Uterus (tissue), 4 donors: ENCODE data around the gene KSR2. TPM values are rescaled to one million over a fixed set of nuclear protein-coding genes. Genes with fewer than 3 reads are reported as not detected.

Source experiments
- DNase-seq, 2 donors: peaks; one replicate each; pipeline ENCODE4 v3.0.0-alpha.2; 2019 to 2020
- H3K27ac ChIP-seq, 2 donors: fragments of 200-600 bp; sonication (generic); 1 replicate in 1 of 2; 2 replicates in 1 of 2; pipeline ENCODE4 v1.5.1; 2016 to 2018
- H3K27me3 ChIP-seq, 2 donors: fragments of 200-600 bp; sonication (generic); one replicate each; pipeline ENCODE4 v1.5.1; 2018 to 2019; ENCODE audit warnings: control low read depth in 1 of 2
- H3K36me3 ChIP-seq, 2 donors: fragments of 200-600 bp; sonication (generic); one replicate each; pipeline ENCODE4 v1.5.1; 2019; ENCODE audit warnings: control low read depth in 1 of 2
- H3K4me1 ChIP-seq, 2 donors: fragments of 200-600 bp; sonication (generic); one replicate each; pipeline ENCODE4 v1.5.1; 2018 to 2019; ENCODE audit warnings: control low read depth in 1 of 2
- H3K4me3 ChIP-seq, 2 donors: fragments of 200-600 bp; sonication (generic); 1 replicate in 1 of 2; 2 replicates in 1 of 2; pipeline ENCODE4 v1.5.1; 2018 to 2019; ENCODE audit warnings: mild to moderate bottlenecking in 1 of 2
- H3K9me3 ChIP-seq, 2 donors: fragments of 200-600 bp; sonication (generic); one replicate each; pipeline ENCODE4 v1.5.1; 2019; ENCODE audit warnings: control low read depth in 1 of 2
- POLR2A ChIP-seq, 2 donors: fragments of 450-650 bp; IDR thresholded peaks; one replicate each; pipeline ENCODE4 v1.6.1; 2016; ENCODE audit warnings: antibody characterized with exemption in 2 of 2, mild to moderate bottlenecking in 1 of 2, moderate library complexity in 1 of 2
- intact Hi-C: fragments of 100-400 bp; cut with DNase I; formaldehyde crosslinking; loops from one replicate; pipeline ENCODE4 v1.15.1; 2023; ENCODE audit warnings: low total_unique reads
- total RNA-seq, 4 donors: library from RNA; depleted of rRNA in 3 of 4; stranded (reverse); fragments of >200 nt in 3 of 4; gene quantifications; one replicate each; pipeline versions ENCODE4 v1.1.0 to v1.2.4, GENCODE V29; 2014 to 2023
- TF ChIP-seq, protein P1 (sequence below), 4 experiments: fragments of 200-600 bp in 2 of 4; fragments of 450-650 bp in 2 of 4; sonication (generic) in 2 of 4; IDR thresholded peaks; one replicate each; pipeline ENCODE4 v1.5.1; 2016 to 2019; ENCODE audit warnings: antibody characterized with exemption in 4 of 4, mild to moderate bottlenecking in 2 of 4, moderate library complexity in 1 of 4
- donor health status: DM: yes; HTN: yes; CAD: no.

KSR2 gene
- total RNA-seq, 4 donors from 2014 or later, result 0.03 to 0.28 TPM; not detected in 2

DNA sequence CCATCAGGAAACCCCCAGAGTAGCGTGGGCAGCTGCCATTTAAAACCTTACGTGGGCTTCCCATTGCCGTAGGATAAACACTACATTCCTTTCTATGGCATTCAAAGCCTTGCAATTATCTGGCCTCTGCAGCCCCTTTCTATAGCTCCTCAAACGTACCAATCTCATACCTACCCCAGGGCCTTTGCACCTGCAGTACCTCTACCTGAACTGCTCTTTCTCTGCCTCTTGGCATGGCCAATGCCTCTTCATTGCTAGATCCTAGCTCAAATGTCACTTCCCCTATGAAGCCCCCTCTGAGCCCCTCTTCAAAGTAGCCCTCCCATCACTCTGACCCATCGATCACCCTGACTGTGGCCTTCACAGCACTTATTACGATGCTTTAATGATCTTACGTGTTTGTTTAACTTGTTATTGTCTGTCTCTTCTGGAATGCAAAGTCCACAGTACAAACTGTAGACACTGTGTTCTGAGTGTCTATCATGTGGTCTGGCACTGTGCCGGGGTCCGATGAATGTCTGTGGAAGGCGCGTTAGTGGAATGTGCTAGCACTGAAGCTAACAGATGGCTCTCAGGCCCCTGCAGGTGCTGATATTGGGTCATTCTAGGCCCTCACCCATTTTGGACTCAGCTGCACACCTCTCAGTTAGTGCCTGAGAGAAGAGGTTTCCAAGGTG lies 450.1 kb downstream of the KSR2 start:
- no peak for DNase-seq
- no peaks in the 10 kb centered on the region for H3K9me3 ChIP-seq
- H3K27me3 ChIP-seq, result no peaks in the 10 kb centered on the region
- intact Hi-C loops, result no loop called here
- no peak overlapping the region for H3K4me3 ChIP-seq
- H3K36me3 ChIP-seq, result no peaks in the 10 kb centered on the region
- no peak overlapping the region for H3K27ac ChIP-seq
- H3K4me1 ChIP-seq, result no peaks in the 10 kb centered on the region
- TF ChIP-seq, protein P1, sequence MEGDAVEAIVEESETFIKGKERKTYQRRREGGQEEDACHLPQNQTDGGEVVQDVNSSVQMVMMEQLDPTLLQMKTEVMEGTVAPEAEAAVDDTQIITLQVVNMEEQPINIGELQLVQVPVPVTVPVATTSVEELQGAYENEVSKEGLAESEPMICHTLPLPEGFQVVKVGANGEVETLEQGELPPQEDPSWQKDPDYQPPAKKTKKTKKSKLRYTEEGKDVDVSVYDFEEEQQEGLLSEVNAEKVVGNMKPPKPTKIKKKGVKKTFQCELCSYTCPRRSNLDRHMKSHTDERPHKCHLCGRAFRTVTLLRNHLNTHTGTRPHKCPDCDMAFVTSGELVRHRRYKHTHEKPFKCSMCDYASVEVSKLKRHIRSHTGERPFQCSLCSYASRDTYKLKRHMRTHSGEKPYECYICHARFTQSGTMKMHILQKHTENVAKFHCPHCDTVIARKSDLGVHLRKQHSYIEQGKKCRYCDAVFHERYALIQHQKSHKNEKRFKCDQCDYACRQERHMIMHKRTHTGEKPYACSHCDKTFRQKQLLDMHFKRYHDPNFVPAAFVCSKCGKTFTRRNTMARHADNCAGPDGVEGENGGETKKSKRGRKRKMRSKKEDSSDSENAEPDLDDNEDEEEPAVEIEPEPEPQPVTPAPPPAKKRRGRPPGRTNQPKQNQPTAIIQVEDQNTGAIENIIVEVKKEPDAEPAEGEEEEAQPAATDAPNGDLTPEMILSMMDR (IDR thresholded peaks at IDR 0.05), result no peak
- TF ChIP-seq POLR2A (IDR thresholded peaks at IDR 0.05), result no peak

DNA sequence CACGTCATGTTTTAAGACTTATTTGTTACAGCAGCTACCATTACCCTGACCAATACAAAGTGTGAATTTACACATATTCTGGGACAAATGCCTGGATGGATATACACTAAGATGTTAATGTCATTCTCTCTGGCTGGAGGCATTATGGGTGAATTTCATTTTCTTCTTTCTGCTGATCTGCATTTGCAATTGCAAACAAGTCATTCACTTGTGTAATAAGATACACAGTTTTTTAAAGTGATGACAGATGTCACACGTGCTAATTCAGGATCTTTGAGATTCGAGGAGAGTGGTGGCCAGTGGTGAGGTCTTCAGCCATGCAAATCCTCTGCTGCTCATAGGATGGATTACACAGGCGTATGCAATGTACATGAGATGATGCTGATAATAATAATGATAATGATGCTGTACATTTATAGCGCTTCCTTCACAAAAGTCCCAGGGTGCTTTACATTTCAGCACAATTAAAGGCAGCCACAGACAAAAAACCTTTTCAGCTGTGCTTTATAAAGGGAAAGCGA lies 451.5 kb downstream of the KSR2 start:
- no peak overlapping the region for H3K27ac ChIP-seq
- H3K4me3 ChIP-seq, result no peak overlapping the region
- no peak for DNase-seq
- H3K4me1 ChIP-seq, result no peaks in the 10 kb centered on the region
- TF ChIP-seq POLR2A (IDR thresholded peaks at IDR 0.05), result no peak
- no peaks in the 10 kb centered on the region for H3K27me3 ChIP-seq
- H3K9me3 ChIP-seq, result no peaks in the 10 kb centered on the region
- intact Hi-C loops, result no loop called here
- H3K36me3 ChIP-seq, result no peaks in the 10 kb centered on the region

DNA sequence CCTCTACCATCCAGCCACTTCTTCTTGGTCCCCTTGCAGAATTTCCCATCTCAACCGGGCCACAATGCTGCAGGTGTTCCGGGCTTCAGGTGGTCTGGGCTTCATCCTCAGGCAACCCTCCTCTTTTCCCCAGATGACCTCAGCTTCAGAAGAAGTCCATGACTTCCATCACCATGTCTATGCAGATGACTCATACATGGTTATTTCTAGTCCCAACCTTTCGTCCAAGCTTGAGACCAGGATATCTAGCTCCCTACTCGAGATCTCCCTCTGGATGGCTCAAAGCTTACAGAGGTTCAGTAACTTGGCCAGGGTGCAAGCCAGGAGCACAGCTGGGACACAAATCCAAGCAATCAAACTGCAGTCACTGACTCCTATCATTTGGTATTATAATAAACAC lies 452.8 kb downstream of the KSR2 start:
- H3K27me3 ChIP-seq, result no peaks in the 10 kb centered on the region
- H3K4me1 ChIP-seq, result no peaks in the 10 kb centered on the region
- intact Hi-C loops, result no loop called here
- DNase-seq, result no peak
- no peak overlapping the region for H3K27ac ChIP-seq
- H3K9me3 ChIP-seq, result no peaks in the 10 kb centered on the region
- TF ChIP-seq, protein P1 (IDR thresholded peaks at IDR 0.05), result no peak
- no peak for TF ChIP-seq POLR2A (IDR thresholded peaks at IDR 0.05)
- no peaks in the 10 kb centered on the region for H3K36me3 ChIP-seq
- H3K4me3 ChIP-seq, result no peak overlapping the region

DNA sequence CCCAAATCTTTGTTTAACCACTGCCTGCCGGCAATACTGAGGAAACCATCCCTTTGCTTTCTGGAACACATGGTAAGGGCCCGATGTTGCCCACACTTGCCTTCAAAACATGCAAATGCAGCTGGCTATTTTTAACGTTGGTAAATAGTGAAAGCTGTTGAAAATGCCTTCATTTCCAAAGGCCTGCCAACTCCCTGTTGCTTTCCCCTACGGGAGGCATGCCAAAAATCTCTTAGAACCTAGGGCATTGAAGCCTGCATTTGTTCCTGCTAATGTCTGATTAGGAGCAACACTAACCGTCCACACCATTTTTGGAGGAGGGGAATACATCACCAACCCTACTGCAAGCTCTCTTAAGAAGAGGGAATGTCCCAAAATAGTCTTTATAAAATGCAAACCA lies 454.8 kb downstream of the KSR2 start:
- TF ChIP-seq POLR2A (IDR thresholded peaks at IDR 0.05), result no peak
- TF ChIP-seq, protein P1 (IDR thresholded peaks at IDR 0.05), result no peak
- Histone ChIP-seq H3K36me3 (no peaks in the 10 kb centered on the region), H3K4me1 (no peaks in the 10 kb centered on the region), H3K27ac (no peak overlapping the region), H3K4me3 (no peak overlapping the region), H3K27me3 (no peaks in the 10 kb centered on the region), H3K9me3 (no peaks in the 10 kb centered on the region)
- intact Hi-C loops, result no loop called here
- no peak for DNase-seq

DNA sequence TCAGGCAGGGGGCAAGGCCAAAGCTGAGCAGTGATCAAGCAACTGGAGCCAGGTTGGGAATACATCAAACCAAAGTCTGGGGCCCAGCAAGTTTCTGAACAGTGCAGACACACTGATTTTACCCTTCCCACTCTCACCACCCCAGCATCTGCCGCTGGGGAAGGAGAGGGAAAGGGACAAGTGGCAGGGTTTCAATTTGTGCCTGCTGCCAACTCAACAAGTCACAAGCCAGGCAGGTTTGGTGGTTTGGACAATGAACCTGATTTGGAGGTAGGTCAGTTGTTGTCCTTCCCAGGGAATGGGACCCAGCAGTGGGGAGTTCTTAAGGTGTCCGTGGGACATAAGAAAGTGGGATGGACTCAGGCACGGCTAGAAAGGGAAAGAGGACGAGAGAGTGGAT lies 455.4 kb downstream of the KSR2 start:
- TF ChIP-seq, protein P1 (IDR thresholded peaks at IDR 0.05), result no peak
- TF ChIP-seq POLR2A (IDR thresholded peaks at IDR 0.05), result no peak

More for the DNA sequence above, 455.4 kb downstream of the KSR2 start:
- Histone ChIP-seq H3K27me3 (no peaks in the 10 kb centered on the region), H3K4me1 (no peaks in the 10 kb centered on the region), H3K4me3 (no peak overlapping the region), H3K36me3 (no peaks in the 10 kb centered on the region), H3K27ac (no peak overlapping the region), H3K9me3 (no peaks in the 10 kb centered on the region)
- intact Hi-C loops, result no loop called here
- no peak for DNase-seq
